OCI-LY1 (cell line): Measurements from ENCODE around the gene OR2Z1.

Source experiments
- CTCF ChIP-seq: fragments of 200-600 bp; sonication (generic), shearing (Covaris generic); IDR thresholded peaks from 2 replicates; pipeline ENCODE4 v1.5.1; 2017; ENCODE audit warnings: mild to moderate bottlenecking, antibody characterized with exemption, low read length, moderate library complexity, mixed read lengths
- EZH2 ChIP-seq: fragments of 200-600 bp; sonication (generic), shearing (Covaris generic); IDR thresholded peaks from 2 replicates; pipeline ENCODE4 v1.8.0; 2017; ENCODE audit warnings: borderline replicate concordance, mixed run types, mild to moderate bottlenecking, antibody characterized with exemption, low read length, moderate library complexity, mixed read lengths

GRCh38 chr19:8731428-8732169, 10.2 kb downstream of the OR2Z1 start:
- TF ChIP-seq CTCF = no peak
- TF ChIP-seq EZH2 = no peak
